Spleen (tissue), 11 donors: ENCODE results near the gene DPYD. TPM values are rescaled to one million over a fixed set of nuclear protein-coding genes. Genes with fewer than 3 reads are reported as not detected.

ENCODE experiments used
- DNase-seq: peaks from one replicate; pipeline ENCODE4 v3.0.0-alpha.2; 2020
- H3K27ac ChIP-seq, 8 donors: fragments of 200-600 bp; sonication (generic) in 7 of 8; 1 replicate in 4 of 8; 2 replicates in 4 of 8; pipeline versions ENCODE4 v1.5.0 to v1.8.0; 2016 to 2021; ENCODE audit warnings: inconsistent platforms in 4 of 8, mild to moderate bottlenecking in 4 of 8, moderate library complexity in 1 of 8
- H3K27me3 ChIP-seq, 7 donors: fragments of 200-600 bp; sonication (generic) in 6 of 7; replicated peaks in 1 of 7; 1 replicate in 4 of 7; 2 replicates in 3 of 7; pipeline versions ENCODE4 v1.5.0 to v1.8.0; 2016 to 2021; ENCODE audit warnings: inconsistent platforms in 3 of 7, mild to moderate bottlenecking in 1 of 7
- H3K36me3 ChIP-seq, 6 donors: fragments of 200-600 bp; sonication (generic) in 5 of 6; 1 replicate in 4 of 6; 2 replicates in 2 of 6; pipeline versions ENCODE4 v1.5.0 to v1.8.0; 2016 to 2021; ENCODE audit warnings: inconsistent platforms in 2 of 6
- H3K4me1 ChIP-seq, 6 donors: fragments of 200-600 bp; sonication (generic) in 5 of 6; 1 replicate in 3 of 6; 2 replicates in 3 of 6; pipeline versions ENCODE4 v1.5.0 to v1.8.0; 2016 to 2021; ENCODE audit warnings: inconsistent platforms in 3 of 6
- H3K4me3 ChIP-seq, 8 donors: fragments of 200-600 bp; sonication (generic) in 7 of 8; 1 replicate in 4 of 8; 2 replicates in 4 of 8; pipeline versions ENCODE4 v1.5.0 to v1.8.0; 2016 to 2021; ENCODE audit warnings: inconsistent platforms in 4 of 8, mild to moderate bottlenecking in 4 of 8, moderate library complexity in 2 of 8
- H3K9me3 ChIP-seq, 8 donors: fragments of 200-600 bp; sonication (generic) in 7 of 8; 1 replicate in 4 of 8; 2 replicates in 4 of 8; pipeline versions ENCODE4 v1.5.0 to v1.8.0; 2016 to 2021; ENCODE audit warnings: inconsistent platforms in 4 of 8
- POLR2A ChIP-seq, 3 donors: fragments of 450-650 bp; IDR thresholded peaks; one replicate each; pipeline ENCODE4 v1.5.1; 2017; ENCODE audit warnings: antibody characterized with exemption in 3 of 3, mild to moderate bottlenecking in 1 of 3
- POLR2AphosphoS5 ChIP-seq, 3 donors: sonication (generic); formaldehyde crosslinking; IDR thresholded peaks; one replicate each; pipeline ENCODE4 v1.5.1; 2017; ENCODE audit warnings: antibody characterized with exemption in 3 of 3
- WGBS, 5 donors: extraction: QIAGEN DNeasy Blood & Tissue Kit in 3 of 5; methylation state at CpG; one replicate each; pipeline versions ENCODE4 v1.1.5 to v1.1.7; 2013 to 2018; 5-methylcytosine and 5-hydroxymethylcytosine counted together
- intact Hi-C: fragments of 100-400 bp; cut with DNase I; formaldehyde crosslinking; loops from one replicate; pipeline ENCODE4 v1.15.0; 2023; ENCODE audit warnings: low total_unique reads
- polyA plus RNA-seq, 3 donors: library from polyadenylated mRNA; stranded (reverse); fragments of 200-250 nt; gene quantifications; one replicate each; pipeline ENCODE4 v1.2.1, GENCODE V29; 2013
- total RNA-seq, 7 donors: library from RNA; depleted of rRNA in 3 of 7; stranded (reverse); fragments of >200 nt in 3 of 7; fragmentation: NEBNext Ultra II Directional in 4 of 7; extraction: Animal tissue kit (Norgen Biotek cat#: 25700) in 4 of 7; gene quantifications; one replicate each; pipeline versions ENCODE4 v1.1.0 to v1.2.1, GENCODE V29; 2016 to 2021
- TF ChIP-seq, protein P1 (sequence below), 11 experiments: fragments of 200-600 bp in 7 of 11; fragments of 450-650 bp in 4 of 11; sonication (generic) in 4 of 11; IDR thresholded peaks in 8 of 11; conservative IDR thresholded peaks in 3 of 11; 1 replicate in 7 of 11; 2 replicates in 4 of 11; pipeline versions ENCODE4 v1.4.0 to v1.8.0; 2016 to 2021; ENCODE audit warnings: antibody characterized with exemption in 11 of 11, inconsistent platforms in 4 of 11, mild to moderate bottlenecking in 1 of 11
- donor health status: healthy with polysubstance abuse.
- donor health status: DM: no; HTN: no; CAD: no; lungs with moderate emphysema.
- donor health status: DM: no; HTN: no; CAD: no.
- donor health status: Bipolar disorder and iron deficiency.
- donor health status: healthy.
- donor health status: DM: no; HTN: no; CAD: no.
- donor health status: DM: yes; HTN: yes; CAD: no.

DPYD gene
- total and polyA plus RNA-seq, 10 donors = 7.3 to 114 (median 92.3) TPM

DNA sequence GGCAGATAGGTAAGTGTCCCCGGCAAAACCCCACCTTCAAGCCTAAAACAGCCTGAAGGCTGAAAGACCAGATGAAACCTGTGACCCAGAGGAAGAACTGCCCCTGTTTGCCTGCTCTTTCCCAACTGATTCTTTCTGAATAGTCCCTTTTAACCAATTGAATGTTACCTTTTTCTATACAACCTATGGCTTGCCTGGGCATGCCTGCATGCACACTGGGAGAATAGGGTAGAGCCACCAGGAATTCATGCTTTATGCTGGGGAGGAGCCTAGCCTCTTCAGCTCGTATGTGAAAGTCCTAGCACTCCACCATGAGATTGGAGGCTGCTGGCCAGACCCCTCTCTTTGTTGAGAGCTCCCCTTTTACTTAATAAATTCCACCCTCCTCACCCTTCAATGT is 859.2 kb downstream of the DPYD start:
- H3K9me3 ChIP-seq = peaks cover 0 to 43% (median 28%) of the 10 kb centered on the region in 8 donors
- no peaks in the 10 kb centered on the region for H3K4me1 ChIP-seq
- intact Hi-C loops = no loop called here
- no peaks in the 10 kb centered on the region for H3K27me3 ChIP-seq
- TF ChIP-seq, protein P1, sequence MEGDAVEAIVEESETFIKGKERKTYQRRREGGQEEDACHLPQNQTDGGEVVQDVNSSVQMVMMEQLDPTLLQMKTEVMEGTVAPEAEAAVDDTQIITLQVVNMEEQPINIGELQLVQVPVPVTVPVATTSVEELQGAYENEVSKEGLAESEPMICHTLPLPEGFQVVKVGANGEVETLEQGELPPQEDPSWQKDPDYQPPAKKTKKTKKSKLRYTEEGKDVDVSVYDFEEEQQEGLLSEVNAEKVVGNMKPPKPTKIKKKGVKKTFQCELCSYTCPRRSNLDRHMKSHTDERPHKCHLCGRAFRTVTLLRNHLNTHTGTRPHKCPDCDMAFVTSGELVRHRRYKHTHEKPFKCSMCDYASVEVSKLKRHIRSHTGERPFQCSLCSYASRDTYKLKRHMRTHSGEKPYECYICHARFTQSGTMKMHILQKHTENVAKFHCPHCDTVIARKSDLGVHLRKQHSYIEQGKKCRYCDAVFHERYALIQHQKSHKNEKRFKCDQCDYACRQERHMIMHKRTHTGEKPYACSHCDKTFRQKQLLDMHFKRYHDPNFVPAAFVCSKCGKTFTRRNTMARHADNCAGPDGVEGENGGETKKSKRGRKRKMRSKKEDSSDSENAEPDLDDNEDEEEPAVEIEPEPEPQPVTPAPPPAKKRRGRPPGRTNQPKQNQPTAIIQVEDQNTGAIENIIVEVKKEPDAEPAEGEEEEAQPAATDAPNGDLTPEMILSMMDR (IDR thresholded peaks at IDR 0.05 in 8 of 11, conservative IDR thresholded peaks at IDR 0.05 in 3 of 11) = no peak
- TF ChIP-seq POLR2AphosphoS5 (IDR thresholded peaks at IDR 0.05) (no peak), POLR2A (IDR thresholded peaks at IDR 0.05) (no peak)
- H3K4me3 ChIP-seq = no peak overlapping the region
- no peak overlapping the region for H3K27ac ChIP-seq
- 61 to 85% (median 79%) methylated on average over 2 of the region's 2 CpGs for WGBS, 5 donors
- no peak for DNase-seq
- no peaks in the 10 kb centered on the region for H3K36me3 ChIP-seq

DNA sequence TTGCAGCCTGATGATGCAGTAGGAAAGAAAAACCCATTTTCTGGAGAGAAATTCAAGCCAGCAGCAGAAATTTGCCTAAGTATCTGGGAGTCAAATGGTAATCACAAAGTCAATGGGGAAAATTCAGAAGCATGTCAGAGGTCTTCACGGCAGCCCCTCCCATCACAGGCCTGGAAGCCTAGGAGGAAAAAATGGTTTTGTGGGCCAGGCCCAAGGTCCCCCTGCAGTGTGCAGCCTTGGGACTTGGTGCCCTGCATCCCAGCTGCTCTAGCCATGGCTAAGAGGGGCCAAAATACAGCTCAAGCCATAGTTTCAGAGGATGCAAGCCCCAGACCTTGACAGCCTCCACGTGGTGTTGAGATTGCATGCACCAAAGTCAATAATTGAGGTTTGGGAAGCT is 864.4 kb downstream of the DPYD start:
- H3K4me3 ChIP-seq = no peak overlapping the region
- H3K27me3 ChIP-seq = no peaks in the 10 kb centered on the region
- intact Hi-C loops = no loop called here
- H3K27ac ChIP-seq = no peak overlapping the region
- no peak for TF ChIP-seq POLR2A (IDR thresholded peaks at IDR 0.05)
- TF ChIP-seq, protein P1 (IDR thresholded peaks at IDR 0.05 in 8 of 11, conservative IDR thresholded peaks at IDR 0.05 in 3 of 11) = no peak
- TF ChIP-seq POLR2AphosphoS5 (IDR thresholded peaks at IDR 0.05) = no peak
- H3K9me3 ChIP-seq = peaks cover 0 to 36% (median 29%) of the 10 kb centered on the region in 8 donors
- DNase-seq = no peak
- H3K36me3 ChIP-seq = no peaks in the 10 kb centered on the region
- WGBS, 5 donors = 79 to 90% (median 80%) methylated on average over 2 of the region's 2 CpGs
- H3K4me1 ChIP-seq = no peaks in the 10 kb centered on the region

DNA sequence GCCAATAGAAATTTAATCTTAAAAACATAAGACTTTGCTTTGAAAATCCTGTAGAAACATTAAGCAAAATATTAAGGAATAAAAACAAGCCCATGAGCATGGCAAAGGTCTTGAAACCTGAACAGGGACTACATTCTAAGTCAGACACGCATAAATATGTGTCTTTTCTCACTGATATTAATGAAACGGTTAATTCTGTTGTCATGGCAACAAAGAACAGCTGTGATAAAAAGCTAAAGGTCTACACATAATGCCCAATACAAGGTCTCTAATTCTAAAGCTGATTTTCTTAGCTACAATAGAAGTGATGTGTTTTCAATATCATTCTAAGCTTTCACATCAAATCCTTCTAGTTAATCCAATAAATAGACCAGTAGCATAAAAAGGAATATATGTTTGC is 867.6 kb downstream of the DPYD start:
- no peak for DNase-seq
- intact Hi-C loops = no loop called here
- Histone ChIP-seq H3K4me1 (no peaks in the 10 kb centered on the region), H3K4me3 (no peak overlapping the region), H3K27ac (no peak overlapping the region), H3K27me3 (no peaks in the 10 kb centered on the region), H3K36me3 (no peaks in the 10 kb centered on the region), H3K9me3 (peaks cover 0 to 29% (median 26%) of the 10 kb centered on the region in 8 donors)
- no peak for TF ChIP-seq POLR2AphosphoS5 (IDR thresholded peaks at IDR 0.05)
- TF ChIP-seq, protein P1 (IDR thresholded peaks at IDR 0.05 in 8 of 11, conservative IDR thresholded peaks at IDR 0.05 in 3 of 11) = no peak
- no peak for TF ChIP-seq POLR2A (IDR thresholded peaks at IDR 0.05)
- WGBS, 5 donors = 77 to 85% (median 84%) methylated on average over 2 of the region's 2 CpGs

DNA sequence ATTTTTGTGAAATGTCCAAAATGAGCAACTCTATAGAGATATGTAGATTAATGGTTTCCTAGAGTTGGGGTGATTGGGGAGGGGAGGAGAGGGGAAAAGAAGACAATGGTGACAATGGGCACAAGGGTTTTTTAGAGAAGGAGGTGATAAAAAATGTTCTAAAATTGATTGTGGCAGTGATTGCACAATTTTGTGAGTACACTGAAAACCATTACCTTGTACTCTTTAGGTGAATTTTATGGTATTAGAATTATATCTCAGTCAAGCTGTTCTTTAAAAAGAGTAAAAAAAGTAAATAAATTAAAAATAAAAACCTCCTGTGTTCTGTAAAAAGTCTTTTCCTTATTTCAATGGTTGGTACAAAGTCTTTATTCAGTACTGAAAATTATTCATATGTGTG is 869.0 kb downstream of the DPYD start:
- intact Hi-C loops = no loop called here
- TF ChIP-seq, protein P1 (IDR thresholded peaks at IDR 0.05 in 8 of 11, conservative IDR thresholded peaks at IDR 0.05 in 3 of 11) = no peak
- TF ChIP-seq POLR2A (IDR thresholded peaks at IDR 0.05) (no peak), POLR2AphosphoS5 (IDR thresholded peaks at IDR 0.05) (no peak)
- H3K4me1 ChIP-seq = no peaks in the 10 kb centered on the region
- H3K9me3 ChIP-seq = peaks cover 0 to 18% (median 16%) of the 10 kb centered on the region in 8 donors
- no peak for DNase-seq
- no peaks in the 10 kb centered on the region for H3K27me3 ChIP-seq
- no peak overlapping the region for H3K27ac ChIP-seq
- H3K36me3 ChIP-seq = no peaks in the 10 kb centered on the region
- H3K4me3 ChIP-seq = no peak overlapping the region
